GM19023 (cell line): ENCODE data around the gene HOXA5.

Source experiments
- ATAC-seq: cut with Tn5 transposase; IDR thresholded peaks from one replicate; pipeline ENCODE4 v1.9.1; 2021; ENCODE audit warnings: mild to moderate bottlenecking, moderate library complexity; ENCODE audit not compliant: unreplicated experiment

HOXA5 gene

DNA sequence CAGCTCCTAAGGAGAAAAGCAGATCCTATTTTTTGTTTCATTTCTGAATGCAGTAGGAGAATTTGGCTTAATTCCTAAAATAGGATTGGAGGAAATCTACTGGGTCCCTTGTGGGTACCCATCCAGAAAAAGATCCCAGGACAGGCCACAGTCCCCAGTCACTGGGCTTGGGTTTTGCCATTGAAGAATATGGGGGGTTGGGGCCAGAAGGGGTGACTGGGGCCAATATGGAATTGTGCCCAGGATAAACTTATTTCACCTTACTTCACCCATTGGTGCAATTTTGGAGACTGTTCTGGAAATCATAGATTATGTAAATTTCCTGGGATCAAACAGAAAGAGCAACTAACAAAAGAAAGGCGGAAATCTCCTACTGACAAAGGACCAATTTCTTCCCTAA, 5.0 kb downstream of the HOXA5 start:
- ATAC-seq = no peak

DNA sequence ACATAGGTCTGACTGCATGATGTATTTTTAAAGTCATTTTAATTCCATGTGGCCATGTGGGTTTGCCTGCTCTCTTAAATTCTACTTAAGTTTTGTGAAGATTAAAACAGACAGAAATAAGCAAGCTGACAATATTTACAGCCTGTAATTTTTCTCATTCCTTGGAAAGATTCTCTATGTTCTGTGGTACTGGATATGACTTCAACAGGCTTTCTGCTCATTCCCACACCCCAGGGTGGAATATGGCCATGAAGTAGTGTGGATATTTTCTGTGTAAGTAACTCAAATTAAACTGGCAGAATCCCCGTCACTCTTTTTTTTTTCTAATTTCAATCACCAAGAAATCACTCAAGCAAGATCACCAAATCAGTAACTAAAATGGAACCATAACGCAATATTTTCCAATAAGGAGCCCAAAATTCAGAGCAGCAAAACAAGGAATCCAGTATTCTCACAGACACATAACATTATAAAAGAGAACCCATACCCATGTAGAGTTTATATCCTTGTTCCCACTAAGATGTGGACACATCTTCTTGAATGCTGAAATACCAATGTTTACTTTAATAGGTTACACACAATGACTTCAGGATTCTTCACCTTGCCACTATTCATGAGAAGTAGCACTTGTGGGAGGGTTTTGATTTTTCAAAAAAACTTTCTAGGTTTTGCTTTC, 5.7 kb downstream of the HOXA5 start:
- no peak for ATAC-seq

- ATAC-seq = no peak
Observed at GRCh38 chr7:27134392-27134791, 9.1 kb downstream of the HOXA5 start.

DNA sequence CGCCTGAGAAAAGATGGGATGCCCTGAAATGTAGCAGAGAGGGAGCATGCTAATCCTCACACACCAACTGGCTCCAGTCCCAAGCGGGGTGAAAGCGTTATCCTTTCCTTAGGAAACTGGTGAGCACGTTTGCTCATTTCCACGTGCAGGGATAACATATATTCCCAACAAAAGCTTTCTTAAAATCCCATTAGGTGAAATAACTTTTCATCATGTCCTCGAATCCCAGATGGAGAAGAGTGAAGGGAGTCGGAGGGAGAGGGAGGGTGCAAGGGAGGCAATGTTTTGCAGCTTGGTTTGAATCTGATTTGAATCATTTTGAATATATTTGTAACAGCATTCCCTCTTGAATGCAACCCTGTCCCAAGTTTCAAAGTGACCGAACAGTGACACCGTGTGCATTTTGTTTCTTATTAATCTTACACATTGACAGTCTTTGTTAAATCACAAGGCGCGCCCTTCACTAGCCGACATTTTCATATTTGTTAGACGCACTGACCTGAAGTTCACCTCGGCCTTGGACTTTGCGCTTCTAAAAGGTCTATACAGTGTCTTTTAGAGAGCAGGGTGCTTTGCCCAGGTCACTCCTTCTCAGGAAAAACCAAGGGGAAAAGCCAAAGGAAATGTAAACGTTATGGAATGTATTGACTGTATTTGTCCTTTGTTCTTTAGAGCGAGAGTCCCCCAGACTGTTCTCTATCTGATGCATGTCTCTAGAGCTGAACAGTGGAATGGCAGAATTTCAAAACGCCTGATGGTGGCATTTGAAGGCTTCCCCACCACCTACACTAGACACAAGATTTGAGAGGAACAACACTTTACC, 9.9 kb downstream of the HOXA5 start:
- ATAC-seq = no peak

DNA sequence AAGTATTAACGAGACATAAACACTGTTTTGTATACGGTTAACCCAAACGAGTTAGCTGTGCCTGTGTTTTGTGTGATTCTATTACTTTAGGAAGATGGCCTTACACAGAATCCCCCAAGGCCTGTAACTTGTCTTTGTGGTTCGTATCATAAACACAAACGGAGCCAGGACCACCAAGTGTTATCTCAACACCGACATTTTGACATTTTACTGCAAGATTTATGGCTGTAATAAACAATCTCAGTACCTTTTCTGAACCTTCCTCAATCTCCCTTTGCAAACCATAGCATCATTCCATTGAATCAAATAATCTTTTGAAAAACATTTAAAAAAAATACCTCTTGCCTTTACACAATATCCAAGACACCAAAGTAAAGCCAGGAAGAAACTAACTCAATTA, 10.5 kb downstream of the HOXA5 start:
- no peak for ATAC-seq

DNA sequence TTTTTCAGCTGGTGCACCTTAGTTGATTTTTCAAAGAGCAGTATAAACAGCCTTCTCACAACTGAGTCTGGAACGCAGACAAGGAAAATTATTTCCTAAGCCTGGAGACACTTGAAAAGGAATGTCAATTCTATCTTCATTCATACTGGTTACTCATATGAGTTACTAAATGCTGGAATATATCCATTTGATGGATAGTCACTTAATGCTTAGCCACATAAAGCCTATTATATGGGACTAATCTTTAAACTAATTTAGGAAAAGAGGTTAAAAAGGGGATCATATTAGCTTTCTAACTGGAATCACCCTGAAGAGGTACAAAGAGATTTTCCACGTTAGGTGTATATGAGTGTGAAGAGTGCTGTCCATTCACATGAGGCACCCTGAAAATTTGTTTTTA, 11.3 kb downstream of the HOXA5 start:
- no peak for ATAC-seq

DNA sequence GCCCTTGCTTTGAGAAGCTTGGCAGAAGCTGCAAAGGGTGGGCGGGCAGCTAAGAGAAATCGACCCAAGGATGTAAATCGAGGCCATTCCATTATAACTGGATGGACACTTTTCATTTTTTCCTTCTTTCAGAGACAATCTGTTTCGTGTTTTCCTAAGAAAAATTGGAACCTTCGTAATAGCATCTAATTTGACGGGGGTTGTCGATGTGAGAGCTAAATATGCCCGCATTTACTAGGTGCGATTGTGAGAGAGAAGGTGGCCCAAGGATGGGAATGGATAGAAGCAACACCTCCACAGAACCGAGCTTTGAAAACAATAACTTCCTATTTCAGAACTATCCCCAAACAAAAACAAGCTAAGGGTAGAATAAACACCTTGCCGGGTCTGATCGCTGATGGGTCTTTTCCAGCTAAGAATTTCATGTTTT, 12.1 kb downstream of the HOXA5 start:
- no peak for ATAC-seq

GRCh38 chr7:27130540-27131389, 12.7 kb downstream of the HOXA5 start, which contains the start of gene HOXA4:
TSS of gene HOXA4 (minus strand) at chr7:27130757. CDS start at chr7:27130733, 24 bp downstream.
- ATAC-seq = no peak

DNA sequence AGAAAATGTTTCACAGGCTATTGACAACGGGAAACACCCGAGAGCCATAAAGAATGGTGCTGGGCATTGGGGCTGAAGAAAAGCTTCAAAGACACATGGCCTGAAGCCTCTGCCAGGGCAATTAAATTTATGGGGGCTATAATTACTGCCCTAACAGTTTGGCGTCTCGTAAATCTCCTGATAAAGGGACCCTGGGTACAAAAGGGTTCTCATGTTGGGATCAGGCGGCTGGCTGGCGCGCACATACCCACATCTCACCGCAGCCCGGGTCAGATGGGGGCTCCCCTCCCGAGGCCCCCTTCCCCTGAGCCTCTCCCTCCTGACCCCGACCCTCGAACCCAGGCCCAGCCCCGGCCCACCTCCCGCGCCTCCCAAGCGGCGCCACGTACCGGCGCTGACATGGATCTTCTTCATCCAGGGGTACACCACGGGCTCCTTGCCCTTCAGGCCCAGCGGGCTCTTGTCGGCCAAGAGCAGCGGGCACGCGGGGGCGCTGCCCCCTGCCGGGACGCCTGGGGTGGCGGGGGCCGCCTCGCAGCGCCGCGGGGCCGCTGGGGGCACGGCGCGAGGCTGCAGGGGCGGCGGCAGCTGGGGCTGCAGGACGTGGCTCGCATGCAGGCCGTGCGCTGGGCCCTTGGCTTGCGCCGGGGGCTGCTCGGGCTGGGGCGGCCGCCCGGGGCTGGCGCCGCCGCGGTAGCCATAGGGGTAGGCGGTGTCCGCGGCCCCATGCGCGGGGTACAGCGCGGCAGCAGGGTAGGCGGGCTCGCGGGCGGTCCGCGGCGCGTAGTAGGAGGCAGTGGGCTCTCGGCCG, 13.5 kb downstream of the HOXA5 start:
- no peak for ATAC-seq

DNA sequence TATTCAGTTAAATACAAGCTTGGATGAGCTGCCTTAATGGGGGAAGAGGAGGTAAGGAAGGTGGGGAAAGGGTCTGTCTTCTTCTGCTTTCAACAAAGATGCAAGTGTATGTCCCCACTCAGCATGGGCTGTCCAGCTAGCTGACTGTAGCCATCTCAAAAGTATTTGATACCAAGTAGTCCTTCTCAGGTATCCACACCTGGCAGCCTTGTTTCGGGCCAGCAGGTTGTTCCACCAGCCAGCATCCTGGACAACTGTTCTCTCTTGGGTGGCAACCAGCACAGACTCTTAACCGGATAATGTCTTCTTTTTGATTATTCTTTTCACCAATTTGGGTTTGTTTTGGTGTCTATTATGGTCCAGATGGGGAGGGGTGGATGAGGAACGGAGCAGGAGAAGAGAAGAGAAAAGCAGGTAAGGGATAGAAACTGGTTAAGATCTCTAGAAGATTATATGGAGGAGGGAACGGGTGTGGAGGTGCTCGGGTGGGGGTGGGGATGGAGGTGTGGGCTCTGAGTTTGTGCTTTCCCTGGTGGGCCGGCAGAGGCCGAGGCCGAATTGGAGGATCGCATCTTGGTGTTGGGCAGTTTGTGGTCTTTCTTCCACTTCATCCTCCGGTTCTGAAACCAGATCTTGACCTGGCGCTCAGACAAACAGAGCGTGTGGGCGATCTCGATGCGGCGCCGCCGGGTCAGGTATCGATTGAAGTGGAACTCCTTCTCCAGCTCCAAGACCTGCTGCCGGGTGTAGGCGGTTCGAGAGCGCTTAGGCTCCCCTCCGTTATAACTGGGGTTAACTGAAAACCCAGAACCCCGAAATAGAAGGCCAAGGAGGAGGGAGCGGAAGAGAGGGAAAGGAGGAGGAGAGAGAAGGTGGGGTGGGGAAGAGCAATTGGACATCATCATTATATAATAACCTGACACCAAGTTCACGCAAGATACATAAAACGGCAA, 14.4 kb downstream of the HOXA5 start:
- ATAC-seq = no peak

DNA sequence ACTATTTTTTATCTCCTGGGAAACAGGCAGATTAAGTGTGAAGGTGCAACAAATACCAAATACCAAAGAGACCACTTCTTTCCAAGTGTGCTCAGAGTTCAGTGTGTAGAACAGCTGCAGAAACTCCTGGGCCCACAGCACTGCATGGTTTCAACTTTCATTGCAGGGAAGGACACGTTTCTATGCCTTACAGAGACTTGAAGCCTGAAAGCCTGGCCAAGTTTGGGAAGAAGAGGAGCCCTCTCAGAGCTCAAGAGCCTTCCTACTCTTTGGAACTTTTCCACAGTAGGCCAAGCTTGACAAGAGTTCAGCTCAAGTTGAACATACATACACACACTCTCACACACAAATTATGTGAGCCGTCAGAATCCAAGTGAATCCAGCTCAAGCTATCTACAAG, 15.4 kb downstream of the HOXA5 start:
- ATAC-seq = no peak

GRCh38 chr7:27126596-27127327, 16.7 kb downstream of the HOXA5 start:
- ATAC-seq = no peak

- no peak for ATAC-seq
Observed at GRCh38 chr7:27125986-27126394, 17.5 kb downstream of the HOXA5 start.

- ATAC-seq = no peak
Observed at GRCh38 chr7:27124902-27125689, 18.4 kb downstream of the HOXA5 start.

DNA sequence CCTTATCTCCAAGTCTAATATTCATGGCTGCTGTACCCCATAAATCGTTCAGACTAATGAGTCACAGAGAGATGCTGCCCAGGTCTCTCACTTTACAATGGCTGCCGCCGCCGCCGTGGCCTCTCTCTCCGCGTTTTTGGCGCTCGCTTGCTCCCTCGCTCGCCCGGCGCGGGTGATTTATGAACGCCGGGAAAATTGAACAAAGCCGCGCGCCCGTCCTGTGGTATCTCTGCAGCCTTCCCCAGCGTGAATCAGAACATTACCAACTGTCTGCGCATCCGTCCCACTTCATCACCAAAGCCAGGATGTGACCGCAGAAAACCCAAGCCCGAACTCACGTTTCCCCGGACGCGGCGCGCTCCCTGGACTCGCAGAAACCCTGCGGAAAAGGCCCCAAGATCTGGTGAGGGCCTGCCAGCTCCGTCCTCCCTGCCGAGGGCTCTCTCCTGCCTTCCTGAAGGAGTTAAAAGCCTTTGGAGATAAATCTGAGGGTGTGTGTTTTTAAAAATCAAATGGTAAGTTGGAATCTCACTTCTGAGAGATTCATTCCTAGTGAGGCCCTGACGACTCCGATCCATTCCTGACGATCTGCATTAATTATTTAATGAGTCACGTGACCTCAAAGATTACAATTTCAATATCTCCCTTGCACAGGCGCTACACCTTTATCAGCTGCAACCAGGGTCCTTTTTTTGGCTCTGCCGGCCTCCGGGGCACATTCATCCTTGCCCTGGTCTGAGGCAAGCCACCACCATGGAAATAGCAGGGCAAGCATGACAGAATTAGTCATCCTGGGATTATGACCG, 19.2 kb downstream of the HOXA5 start:
- no peak for ATAC-seq

GRCh38 chr7:27123477-27124053, 19.9 kb downstream of the HOXA5 start:
- ATAC-seq = no peak

DNA sequence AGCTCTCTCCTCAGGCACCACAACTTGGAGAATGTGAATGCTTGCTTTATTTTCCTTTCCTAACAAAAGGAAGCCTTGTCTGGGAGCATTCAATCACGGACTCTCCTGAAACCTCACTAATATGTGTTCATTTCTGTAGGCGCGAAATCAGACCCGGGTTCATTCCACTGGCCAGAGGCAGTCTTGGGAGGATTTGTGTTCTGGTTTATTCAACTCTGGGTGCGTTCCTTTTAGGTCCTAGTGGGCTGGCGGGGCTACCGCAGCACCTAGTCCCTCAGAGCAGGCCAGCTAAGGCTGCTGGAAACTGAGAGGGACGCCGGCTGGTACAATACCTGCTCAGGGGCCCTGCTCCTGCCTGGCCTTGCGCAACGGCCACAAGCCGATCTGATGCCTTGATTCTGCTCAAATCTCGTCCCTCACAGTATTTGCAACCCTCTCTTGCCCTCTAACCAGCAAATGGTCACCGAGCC, 20.4 kb downstream of the HOXA5 start:
- no peak for ATAC-seq
